Natural killer cell (primary cell): ENCODE measurements around the gene EMILIN3. TPM values are rescaled to one million over a fixed set of nuclear protein-coding genes. Genes with fewer than 3 reads are reported as not detected.

Experiments used
- ATAC-seq, 3 donors: fragments of 150-1000 bp in 2 of 3; fragments of 200-7000 bp in 1 of 3; cut with Tn5 transposase; 1 replicate in 1 of 3; 2 replicates in 2 of 3; pipeline ENCODE4 v1.10.0; 2021; ENCODE audit warnings: mild to moderate bottlenecking in 2 of 3, moderate library complexity in 2 of 3
- DNase-seq, 2 donors: peaks; one replicate each; pipeline versions ENCODE4 v3.0.0 to v3.0.0-alpha.2; 2013 to 2021; ENCODE audit warnings: mixed read lengths in 1 of 2
- H3K27ac ChIP-seq: one replicate; pipeline ENCODE4 v1.5.1; 2013; ENCODE audit warnings: mild to moderate bottlenecking, low read length
- H3K27me3 ChIP-seq: one replicate; pipeline ENCODE4 v1.6.1; 2013; ENCODE audit warnings: low read length; ENCODE audit not compliant: control insufficient read depth, insufficient read depth
- H3K36me3 ChIP-seq: one replicate; pipeline ENCODE4 v1.6.1; 2013; ENCODE audit warnings: low read length; ENCODE audit not compliant: control insufficient read depth, insufficient read depth
- H3K4me1 ChIP-seq: one replicate; pipeline ENCODE4 v1.6.1; 2013; ENCODE audit warnings: low read length; ENCODE audit not compliant: control insufficient read depth, insufficient read depth
- H3K4me3 ChIP-seq: one replicate; pipeline ENCODE4 v1.5.1; 2013; ENCODE audit warnings: low read length
- H3K9me3 ChIP-seq: one replicate; pipeline ENCODE4 v1.6.1; 2013; ENCODE audit warnings: low read length; ENCODE audit not compliant: control insufficient read depth, insufficient read depth
- H3K27ac Mint-ChIP-seq, 2 donors: one replicate each; pipeline ENCODE4 v1.8.0; 2022; ENCODE audit warnings: mild to moderate bottlenecking in 2 of 2, mixed read lengths in 2 of 2, moderate library complexity in 1 of 2
- H3K27me3 Mint-ChIP-seq, 2 donors: one replicate each; pipeline ENCODE4 v1.8.0; 2022; ENCODE audit warnings: low read depth in 2 of 2, mixed read lengths in 2 of 2
- H3K36me3 Mint-ChIP-seq: one replicate; pipeline ENCODE4 v1.8.0; 2022; ENCODE audit warnings: mixed read lengths
- H3K4me1 Mint-ChIP-seq, 2 donors: one replicate each; pipeline ENCODE4 v1.8.0; 2022; ENCODE audit warnings: mixed read lengths in 2 of 2
- H3K4me3 Mint-ChIP-seq: one replicate; pipeline ENCODE4 v1.8.0; 2022; ENCODE audit warnings: mild to moderate bottlenecking, moderate library complexity, mixed read lengths
- H3K9me3 Mint-ChIP-seq, 2 donors: one replicate each; pipeline ENCODE4 v1.8.0; 2022; ENCODE audit warnings: mixed read lengths in 2 of 2
- WGBS: methylation state at CpG from one replicate; pipeline ENCODE4 v1.1.7; 2013; ENCODE audit warnings: missing lambda C conversion rate; ENCODE audit not compliant: insufficient coverage; 5-methylcytosine and 5-hydroxymethylcytosine counted together
- intact Hi-C: fragments of 100-400 bp; cut with micrococcal nuclease; formaldehyde crosslinking; loops from one replicate; pipeline ENCODE4 v1.14.2; 2022
- total RNA-seq, 4 donors: library from RNA; stranded (reverse); fragments of 120-200 nt in 1 of 4; gene quantifications; one replicate each; pipeline versions ENCODE4 v1.2.3 to v1.2.4, GENCODE V29; 2013 to 2022
- TF ChIP-seq, protein P1 (sequence below): fragments of 200-600 bp; IDR thresholded peaks from one replicate; pipeline ENCODE4 v1.8.0; 2022; ENCODE audit warnings: antibody characterized with exemption

Gene EMILIN3
- total RNA-seq, 3 donors from 2014 or later (not counting 1 experiment from before 2014, with no cell fraction given): not detected

DNA sequence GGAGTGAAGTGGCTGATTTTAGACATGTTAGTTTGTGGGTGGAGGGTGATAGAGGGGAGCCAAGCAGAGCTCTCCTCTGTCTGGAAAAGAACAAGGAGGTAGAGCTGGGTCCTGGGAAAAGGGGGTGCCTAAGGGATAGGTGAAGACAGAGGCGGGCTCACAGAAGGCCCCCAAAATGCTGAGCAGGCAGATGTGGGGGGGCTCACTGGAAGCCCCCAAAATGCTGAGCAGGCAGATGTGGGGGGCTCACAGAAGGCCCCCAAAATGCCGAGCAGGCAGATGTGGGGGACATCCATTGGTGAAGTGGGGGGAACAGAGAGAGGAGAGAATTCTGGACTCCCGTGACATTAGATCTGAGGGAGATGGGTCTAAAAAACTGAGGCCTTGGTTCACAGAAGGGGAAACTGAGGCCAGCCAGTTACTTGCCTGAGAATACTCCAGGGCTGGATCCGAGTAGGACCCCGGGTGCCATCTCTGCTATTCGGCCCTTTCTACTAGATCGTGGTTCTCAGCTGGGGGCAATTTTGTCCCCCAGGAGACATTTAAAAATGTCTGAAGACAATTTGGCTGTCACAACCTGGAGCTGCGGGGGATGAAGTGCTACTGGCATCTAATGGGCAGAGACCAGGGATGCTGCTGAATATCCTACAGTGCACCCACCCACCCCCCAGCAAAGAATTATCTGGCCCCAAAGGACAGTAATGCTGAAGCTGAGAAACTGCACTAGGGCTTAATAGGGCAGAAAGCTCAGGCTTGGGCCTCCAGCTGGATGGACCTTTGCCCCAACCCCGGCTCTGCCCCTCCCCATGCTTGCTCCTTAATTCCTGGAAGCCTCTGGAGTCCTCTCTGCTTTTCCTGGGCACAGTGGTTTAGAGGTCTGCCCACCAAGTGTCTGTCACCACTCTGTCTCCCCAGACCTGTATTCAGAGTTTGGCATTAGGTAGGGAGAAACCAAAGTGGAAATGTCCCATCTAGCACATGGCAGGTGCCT is 23.8 kb downstream of the EMILIN3 start:
- intact Hi-C loops: loop anchor here (5.0 kb wide), 1 partner anchor 110 kb away; no protein-coding TSS in a partner anchor
- Mint-ChIP-seq H3K27ac (peak overlapping the region in 1 of 2 donors; percentile 3), H3K27me3 (peaks cover 8 to 12% of the 10 kb centered on the region in 2 donors), H3K9me3 (no peaks in the 10 kb centered on the region), H3K4me1 (peaks cover 11% of the 10 kb centered on the region in 2 donors), H3K4me3 (no peak overlapping the region), H3K36me3 (no peaks in the 10 kb centered on the region)
- Histone ChIP-seq H3K27ac (no peak overlapping the region), H3K27me3 (peaks cover 7% of the 10 kb centered on the region), H3K4me3 (no peak overlapping the region), H3K9me3 (no peaks in the 10 kb centered on the region), H3K4me1 (peaks cover 13% of the 10 kb centered on the region), H3K36me3 (no peaks in the 10 kb centered on the region)
- TF ChIP-seq, protein P1, sequence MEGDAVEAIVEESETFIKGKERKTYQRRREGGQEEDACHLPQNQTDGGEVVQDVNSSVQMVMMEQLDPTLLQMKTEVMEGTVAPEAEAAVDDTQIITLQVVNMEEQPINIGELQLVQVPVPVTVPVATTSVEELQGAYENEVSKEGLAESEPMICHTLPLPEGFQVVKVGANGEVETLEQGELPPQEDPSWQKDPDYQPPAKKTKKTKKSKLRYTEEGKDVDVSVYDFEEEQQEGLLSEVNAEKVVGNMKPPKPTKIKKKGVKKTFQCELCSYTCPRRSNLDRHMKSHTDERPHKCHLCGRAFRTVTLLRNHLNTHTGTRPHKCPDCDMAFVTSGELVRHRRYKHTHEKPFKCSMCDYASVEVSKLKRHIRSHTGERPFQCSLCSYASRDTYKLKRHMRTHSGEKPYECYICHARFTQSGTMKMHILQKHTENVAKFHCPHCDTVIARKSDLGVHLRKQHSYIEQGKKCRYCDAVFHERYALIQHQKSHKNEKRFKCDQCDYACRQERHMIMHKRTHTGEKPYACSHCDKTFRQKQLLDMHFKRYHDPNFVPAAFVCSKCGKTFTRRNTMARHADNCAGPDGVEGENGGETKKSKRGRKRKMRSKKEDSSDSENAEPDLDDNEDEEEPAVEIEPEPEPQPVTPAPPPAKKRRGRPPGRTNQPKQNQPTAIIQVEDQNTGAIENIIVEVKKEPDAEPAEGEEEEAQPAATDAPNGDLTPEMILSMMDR: no peak
- ATAC-seq (no peak), DNase-seq (no peak)
- WGBS: 93% methylated on average over 9 of the region's 9 CpGs

DNA sequence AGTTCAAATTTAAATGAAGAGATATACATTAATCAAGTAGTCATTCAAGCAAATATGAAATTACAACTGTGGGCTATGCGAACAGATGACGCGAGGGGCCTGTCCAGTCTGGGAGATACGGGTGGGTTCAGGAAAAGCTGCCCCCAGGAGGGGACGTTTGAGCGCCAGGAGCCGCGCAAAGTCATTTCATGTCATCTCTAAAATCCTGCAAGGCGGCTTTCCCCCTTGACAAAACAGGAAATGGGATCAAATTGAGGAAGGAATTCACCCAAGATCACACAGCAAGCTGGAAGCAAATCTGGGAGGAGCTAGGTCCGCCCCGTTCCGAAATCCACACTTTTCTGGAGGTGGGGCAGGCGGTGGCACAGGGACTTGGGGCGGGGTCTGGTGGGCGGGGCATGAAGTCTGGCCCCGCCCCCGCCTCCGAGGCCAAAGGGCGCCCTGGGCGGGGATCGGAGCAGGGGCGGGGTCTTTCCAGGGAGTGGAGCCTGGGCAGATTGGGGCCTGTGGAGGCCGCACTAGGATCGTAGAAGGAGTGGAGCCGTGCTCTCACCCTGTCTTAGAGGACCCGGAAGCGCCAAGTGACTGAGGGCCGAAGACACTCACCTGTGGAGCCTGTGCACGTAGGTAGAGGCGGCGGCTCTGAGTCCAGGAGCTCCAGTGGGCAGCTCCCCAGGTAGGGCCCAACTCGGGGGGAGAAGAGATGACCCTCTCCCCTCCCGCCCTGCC is 26.1 kb downstream of the EMILIN3 start, which contains the start of gene LPIN3:
TSS of gene LPIN3 (plus strand) at position 495 of the 729 bp plus-strand sequence. CDS start 4,983 bp downstream, outside the sequence.
- peaks cover 11% of the 10 kb centered on the region in 2 donors for H3K4me1 Mint-ChIP-seq
- peaks cover 13% of the 10 kb centered on the region for H3K4me1 ChIP-seq
- peak within 1 kb of the TSS; percentile 87 for H3K4me3 Mint-ChIP-seq
- H3K4me3 ChIP-seq: peak within 1 kb of the TSS; percentile 15
- H3K36me3 Mint-ChIP-seq: no peaks in the 10 kb centered on the region
- intact Hi-C loops: loop anchor here (1.0 to 5.0 kb wide), 4 partner anchors 108 to 372 kb away; no protein-coding TSS in a partner anchor
- peaks cover 7% of the 10 kb centered on the region for H3K27me3 ChIP-seq
- no peaks in the 10 kb centered on the region for H3K9me3 Mint-ChIP-seq
- H3K36me3 ChIP-seq: no peaks in the 10 kb centered on the region
- H3K27ac Mint-ChIP-seq: peak within 1 kb of the TSS in 1 of 2 donors; percentile 82
- DNase-seq (peak in 1 of 2 donors; percentile 68), ATAC-seq (peak; percentile 59 to 77 (median 66))
- H3K27me3 Mint-ChIP-seq: peaks cover 9 to 14% of the 10 kb centered on the region in 2 donors
- no peak within 1 kb of the TSS for H3K27ac ChIP-seq
- 21% methylated on average over 33 of the region's 33 CpGs for WGBS
- TF ChIP-seq, protein P1: peak; percentile 28
- no peaks in the 10 kb centered on the region for H3K9me3 ChIP-seq

DNA sequence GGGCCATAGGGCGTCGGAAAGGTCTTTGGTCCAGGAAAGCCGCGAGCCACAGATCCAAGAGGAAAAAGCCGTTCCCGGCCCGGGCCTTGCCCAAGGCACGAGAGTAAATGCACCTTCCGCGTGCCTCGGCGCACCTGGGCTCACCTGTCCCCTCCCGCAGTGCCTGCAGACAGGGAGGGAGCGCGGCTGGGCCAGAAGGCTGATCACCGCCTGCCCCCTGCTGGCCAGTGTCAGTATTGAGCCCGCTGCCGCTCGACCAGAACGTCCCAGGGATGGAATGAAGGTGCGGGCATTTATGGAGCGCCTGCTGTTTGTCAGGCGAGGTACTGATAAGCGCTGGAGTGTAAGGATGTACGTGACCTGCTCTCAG is 26.7 kb downstream of the EMILIN3 start:
- H3K4me1 ChIP-seq: peaks cover 13% of the 10 kb centered on the region
- H3K4me3 Mint-ChIP-seq: peak overlapping the region; percentile 87
- peak overlapping the region in 1 of 2 donors; percentile 82 for H3K27ac Mint-ChIP-seq
- intact Hi-C loops: loop anchor here (1.0 to 5.0 kb wide), 4 partner anchors 108 to 372 kb away; no protein-coding TSS in a partner anchor
- TF ChIP-seq, protein P1: peak; percentile 99
- peak overlapping the region; percentile 15 for H3K4me3 ChIP-seq
- ATAC-seq: peak; percentile 89 to 97 (median 95)
- H3K9me3 Mint-ChIP-seq: no peaks in the 10 kb centered on the region
- no peaks in the 10 kb centered on the region for H3K9me3 ChIP-seq
- peaks cover 7% of the 10 kb centered on the region for H3K27me3 ChIP-seq
- H3K27ac ChIP-seq: no peak overlapping the region
- H3K4me1 Mint-ChIP-seq: peaks cover 11% of the 10 kb centered on the region in 2 donors
- no peaks in the 10 kb centered on the region for H3K36me3 ChIP-seq
- 5% methylated on average over 25 of the region's 25 CpGs for WGBS
- peaks cover 11 to 19% of the 10 kb centered on the region in 2 donors for H3K27me3 Mint-ChIP-seq
- DNase-seq: peak; percentile 81 to 90
- H3K36me3 Mint-ChIP-seq: no peaks in the 10 kb centered on the region
